ENCODE measurements around the gene TGDS. TPM values are rescaled to one million over a fixed set of nuclear protein-coding genes. Genes with fewer than 3 reads are reported as not detected.
"Not testable (repeated sequence)": the region's sequence is repeated elsewhere in the genome, so short reads cannot be mapped to it uniquely, and the experiment has no call there.

Gene TGDS, protein sequence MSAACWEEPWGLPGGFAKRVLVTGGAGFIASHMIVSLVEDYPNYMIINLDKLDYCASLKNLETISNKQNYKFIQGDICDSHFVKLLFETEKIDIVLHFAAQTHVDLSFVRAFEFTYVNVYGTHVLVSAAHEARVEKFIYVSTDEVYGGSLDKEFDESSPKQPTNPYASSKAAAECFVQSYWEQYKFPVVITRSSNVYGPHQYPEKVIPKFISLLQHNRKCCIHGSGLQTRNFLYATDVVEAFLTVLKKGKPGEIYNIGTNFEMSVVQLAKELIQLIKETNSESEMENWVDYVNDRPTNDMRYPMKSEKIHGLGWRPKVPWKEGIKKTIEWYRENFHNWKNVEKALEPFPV
- total RNA-seq: 8.4 to 12.6 TPM (median 9.4 TPM) in 3 replicates
- long read RNA-seq, partial matches to known transcripts: 0 of 4 reads
- long read RNA-seq, other reads (novel, unspliced or antisense): 1 of 4 reads

DNA sequence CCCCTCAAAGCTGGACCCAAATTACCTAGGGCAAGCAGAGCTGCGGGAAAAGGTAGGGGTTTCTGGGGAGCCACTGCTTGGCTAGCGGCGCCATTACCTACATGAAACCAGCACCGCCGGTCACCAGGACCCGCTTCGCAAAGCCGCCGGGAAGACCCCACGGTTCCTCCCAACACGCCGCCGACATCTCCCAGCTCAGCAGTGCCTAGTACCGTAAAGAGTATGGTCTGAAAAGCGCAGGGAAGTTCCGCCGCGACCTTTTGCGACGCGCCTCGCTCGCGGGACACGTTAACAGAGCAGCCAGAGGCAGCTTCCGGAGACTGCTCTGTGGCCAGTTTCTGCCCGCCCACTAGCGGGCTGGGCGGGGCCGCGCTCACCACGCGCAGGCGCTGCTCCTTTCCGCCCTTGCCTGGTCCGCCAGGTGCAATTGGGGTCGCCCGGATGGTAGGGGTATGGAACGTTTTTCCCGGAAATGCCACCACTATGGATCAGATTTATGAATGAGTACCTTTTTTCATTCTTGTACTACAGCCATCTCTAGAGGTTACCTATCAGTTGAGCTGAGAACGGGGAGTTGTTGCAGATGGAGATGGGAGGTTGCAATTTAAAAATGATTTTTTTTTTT lies at the start of gene TGDS:
TSS of gene TGDS (minus strand) at position 203 of the 625 bp plus-strand sequence. CDS start at position 187, 16 bp downstream.
- Mint-ChIP-seq H3K9me3 (ENCODE audit: low read depth) (peaks cover 5% of the 10 kb centered on the region), H3K27me3 (ENCODE audit: low read depth) (no peaks in the 10 kb centered on the region), H3K36me3 (ENCODE audit: low read depth) (peaks cover 4% of the 10 kb centered on the region), H3K27ac (ENCODE audit: unreplicated experiment) (peak within 1 kb of the TSS; percentile 90), H3K4me3 (ENCODE audit: unreplicated experiment) (peak within 1 kb of the TSS; percentile 90), H3K4me1 (ENCODE audit: low read depth) (peaks cover 34% of the 10 kb centered on the region)
- TF ChIP-seq, protein P1, sequence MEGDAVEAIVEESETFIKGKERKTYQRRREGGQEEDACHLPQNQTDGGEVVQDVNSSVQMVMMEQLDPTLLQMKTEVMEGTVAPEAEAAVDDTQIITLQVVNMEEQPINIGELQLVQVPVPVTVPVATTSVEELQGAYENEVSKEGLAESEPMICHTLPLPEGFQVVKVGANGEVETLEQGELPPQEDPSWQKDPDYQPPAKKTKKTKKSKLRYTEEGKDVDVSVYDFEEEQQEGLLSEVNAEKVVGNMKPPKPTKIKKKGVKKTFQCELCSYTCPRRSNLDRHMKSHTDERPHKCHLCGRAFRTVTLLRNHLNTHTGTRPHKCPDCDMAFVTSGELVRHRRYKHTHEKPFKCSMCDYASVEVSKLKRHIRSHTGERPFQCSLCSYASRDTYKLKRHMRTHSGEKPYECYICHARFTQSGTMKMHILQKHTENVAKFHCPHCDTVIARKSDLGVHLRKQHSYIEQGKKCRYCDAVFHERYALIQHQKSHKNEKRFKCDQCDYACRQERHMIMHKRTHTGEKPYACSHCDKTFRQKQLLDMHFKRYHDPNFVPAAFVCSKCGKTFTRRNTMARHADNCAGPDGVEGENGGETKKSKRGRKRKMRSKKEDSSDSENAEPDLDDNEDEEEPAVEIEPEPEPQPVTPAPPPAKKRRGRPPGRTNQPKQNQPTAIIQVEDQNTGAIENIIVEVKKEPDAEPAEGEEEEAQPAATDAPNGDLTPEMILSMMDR (IDR thresholded peaks at IDR 0.05): peak; percentile 41
- DNase-seq (ENCODE audit: low spot score): peak; percentile 95

DNA sequence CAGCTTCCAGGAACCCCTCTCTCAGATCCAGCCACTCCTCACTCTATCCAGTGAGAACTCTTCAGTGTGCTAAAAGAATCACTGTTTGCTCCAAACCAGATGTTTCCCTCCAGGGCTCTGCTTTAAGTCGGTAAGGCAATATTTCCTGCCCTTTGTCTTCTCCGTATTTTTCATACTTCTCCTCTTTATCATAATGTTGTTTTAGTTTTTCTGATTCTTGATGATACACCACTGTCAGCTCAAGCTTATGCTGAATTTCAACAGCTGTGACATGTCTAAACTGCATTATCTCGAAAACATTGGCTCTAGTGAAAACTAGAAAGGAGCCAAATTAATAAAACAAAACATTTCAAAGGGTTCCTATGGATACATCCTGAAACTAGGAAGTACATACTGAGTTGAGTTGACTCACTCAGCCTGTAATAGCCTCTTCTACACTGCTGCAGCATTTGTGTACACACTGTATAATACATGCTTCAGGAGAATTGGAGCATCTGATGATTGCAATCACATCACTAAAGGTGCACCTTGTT lies 45.5 kb upstream of the TGDS start:
- Mint-ChIP-seq H3K4me1 (ENCODE audit: low read depth) (peaks cover 24% of the 10 kb centered on the region), H3K4me3 (ENCODE audit: unreplicated experiment) (no peak overlapping the region), H3K27ac (ENCODE audit: unreplicated experiment) (peak overlapping the region; percentile 87), H3K9me3 (ENCODE audit: low read depth) (peaks cover 5% of the 10 kb centered on the region), H3K27me3 (ENCODE audit: low read depth) (no peaks in the 10 kb centered on the region), H3K36me3 (ENCODE audit: low read depth) (peaks cover 2% of the 10 kb centered on the region)
- DNase-seq (ENCODE audit: low spot score): no peak
- TF ChIP-seq, protein P1 (IDR thresholded peaks at IDR 0.05): no peak

DNA sequence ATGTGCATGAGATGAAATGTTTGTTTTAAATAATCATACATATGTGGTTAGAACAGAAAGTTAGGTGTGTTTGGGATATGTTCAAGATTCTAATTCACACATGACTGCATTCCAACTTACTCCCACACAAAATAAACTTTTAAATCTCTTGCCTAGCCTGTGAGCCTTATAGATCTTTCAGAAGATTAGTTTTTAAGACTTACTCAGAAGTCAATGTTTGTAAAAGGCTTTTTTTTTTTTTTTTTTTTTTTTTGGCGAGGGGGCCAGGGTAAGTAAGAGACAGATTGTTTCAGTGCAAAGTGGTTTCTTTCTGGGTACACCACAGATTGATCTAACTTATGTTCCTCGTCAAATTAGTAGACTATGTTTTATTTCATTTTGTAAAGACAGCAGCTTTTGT lies 44.8 kb upstream of the TGDS start:
- Mint-ChIP-seq H3K27ac (ENCODE audit: unreplicated experiment) (peak overlapping the region; percentile 87), H3K9me3 (ENCODE audit: low read depth) (peaks cover 5% of the 10 kb centered on the region), H3K4me1 (ENCODE audit: low read depth) (peaks cover 24% of the 10 kb centered on the region), H3K4me3 (ENCODE audit: unreplicated experiment) (no peak overlapping the region), H3K27me3 (ENCODE audit: low read depth) (no peaks in the 10 kb centered on the region), H3K36me3 (ENCODE audit: low read depth) (peaks cover 2% of the 10 kb centered on the region)
- no peak for DNase-seq (ENCODE audit: low spot score)
- TF ChIP-seq, protein P1 (IDR thresholded peaks at IDR 0.05): no peak

DNA sequence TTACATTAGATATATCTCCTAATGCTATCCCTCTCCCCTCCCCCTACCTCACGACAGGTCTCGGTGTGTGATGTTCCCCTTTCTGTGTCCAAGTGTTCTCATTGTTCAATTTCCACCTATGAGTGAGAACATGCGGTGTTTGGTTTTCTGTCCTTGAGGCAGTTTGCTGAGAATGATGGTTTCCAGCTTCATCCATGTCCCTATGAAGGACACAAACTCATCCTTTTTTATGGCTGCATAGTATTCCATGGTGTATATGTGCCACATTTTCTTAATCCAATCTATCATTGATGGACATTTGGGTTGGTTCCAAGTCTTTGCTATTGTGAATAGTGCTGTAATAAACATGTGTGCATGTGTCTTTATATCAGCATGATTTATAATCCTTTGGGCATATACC lies 41.7 kb upstream of the TGDS start:
- DNase-seq (ENCODE audit: low spot score); H3K36me3 Mint-ChIP-seq (ENCODE audit: low read depth); H3K9me3 Mint-ChIP-seq (ENCODE audit: low read depth); H3K4me3 Mint-ChIP-seq (ENCODE audit: unreplicated experiment); H3K27ac Mint-ChIP-seq (ENCODE audit: unreplicated experiment); H3K27me3 Mint-ChIP-seq (ENCODE audit: low read depth): not testable (repeated sequence)
- H3K4me1 Mint-ChIP-seq (ENCODE audit: low read depth): peaks cover 24% of the 10 kb centered on the region

DNA sequence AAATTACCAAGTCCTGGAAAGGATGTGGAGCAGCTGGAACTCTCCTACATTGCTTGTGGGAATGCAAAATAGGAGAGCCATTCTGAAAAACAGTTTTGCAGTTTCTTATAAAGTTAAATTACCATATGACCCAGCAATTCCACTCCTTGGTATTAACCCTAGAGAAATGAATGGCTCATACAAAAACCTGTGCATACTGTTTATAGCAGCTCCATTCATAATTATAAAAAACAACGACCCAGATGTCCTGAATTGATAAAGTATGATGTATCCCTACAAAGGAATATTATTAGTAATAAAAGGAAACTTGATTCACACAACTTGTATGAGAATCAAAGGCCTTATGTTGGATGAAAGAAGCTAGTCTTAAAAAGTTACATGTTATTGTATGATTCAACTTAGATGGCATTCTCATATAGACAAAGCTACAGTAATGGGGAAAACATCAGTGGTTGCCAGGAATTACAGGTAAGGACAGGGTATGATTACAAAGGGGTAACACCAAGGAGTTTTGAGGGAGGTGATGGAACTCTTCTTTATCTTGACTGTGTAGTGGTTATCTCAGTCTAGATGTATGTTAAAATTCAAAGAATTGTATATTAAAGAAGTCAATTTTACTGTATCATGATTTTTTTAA lies 41.1 kb upstream of the TGDS start:
- peaks cover 7% of the 10 kb centered on the region for H3K36me3 Mint-ChIP-seq (ENCODE audit: low read depth)
- DNase-seq (ENCODE audit: low spot score): no peak
- peaks cover 5% of the 10 kb centered on the region for H3K9me3 Mint-ChIP-seq (ENCODE audit: low read depth)
- TF ChIP-seq, protein P1 (IDR thresholded peaks at IDR 0.05): no peak
- H3K27ac Mint-ChIP-seq (ENCODE audit: unreplicated experiment): no peak overlapping the region
- peaks cover 19% of the 10 kb centered on the region for H3K4me1 Mint-ChIP-seq (ENCODE audit: low read depth)
- no peaks in the 10 kb centered on the region for H3K27me3 Mint-ChIP-seq (ENCODE audit: low read depth)
- no peak overlapping the region for H3K4me3 Mint-ChIP-seq (ENCODE audit: unreplicated experiment)

DNA sequence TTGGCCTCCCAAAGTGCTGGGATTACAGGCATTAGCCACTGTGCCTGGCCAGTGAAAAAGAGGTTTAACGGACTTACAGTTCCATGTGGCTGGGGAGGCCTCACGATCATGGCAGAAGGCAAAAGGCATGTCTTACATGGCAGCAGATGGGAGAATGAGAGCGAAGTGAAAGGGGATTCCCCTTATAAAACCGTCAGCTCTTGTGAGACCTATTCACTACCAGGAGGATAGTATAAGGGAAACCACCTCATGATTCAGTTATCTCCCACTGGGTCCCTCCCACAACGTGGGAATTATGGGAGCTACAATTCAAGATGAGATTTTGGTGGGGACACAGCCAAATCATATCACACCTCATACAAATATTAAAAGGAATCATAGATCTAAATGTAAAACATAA lies 40.1 kb upstream of the TGDS start:
- H3K9me3 Mint-ChIP-seq (ENCODE audit: low read depth); H3K4me1 Mint-ChIP-seq (ENCODE audit: low read depth); H3K27ac Mint-ChIP-seq (ENCODE audit: unreplicated experiment); DNase-seq (ENCODE audit: low spot score); H3K4me3 Mint-ChIP-seq (ENCODE audit: unreplicated experiment); H3K27me3 Mint-ChIP-seq (ENCODE audit: low read depth): not testable (repeated sequence)
- H3K36me3 Mint-ChIP-seq (ENCODE audit: low read depth): peaks cover 10% of the 10 kb centered on the region
